Muscle of back (tissue), 11 donors: ENCODE results near the gene C1orf35. TPM values are rescaled to one million over a fixed set of nuclear protein-coding genes. Genes with fewer than 3 reads are reported as not detected.

Experiments used
- DNase-seq, 3 donors: peaks; one replicate each; pipeline versions ENCODE4 v3.0.0 to v3.0.0-alpha.2; 2013
- polyA plus RNA-seq, 10 donors: library from polyadenylated mRNA; unstranded; fragments of 120-200 nt; gene quantifications; one replicate each; pipeline ENCODE4 v1.2.1, GENCODE V29; 2013; ENCODE audit not compliant: insufficient read length in 10 of 10

The C1orf35 gene
- polyA plus RNA-seq, 10 donors: 8.0 to 12.1 (median 10.2) TPM

GRCh38 chr1:228143480-228144192, 40.5 kb upstream of the C1orf35 start:
- no peak for DNase-seq

- DNase-seq: peak in 1 of 3 donors; percentile 65
Measured at GRCh38 chr1:228142701-228143136, 39.6 kb upstream of the C1orf35 start.

GRCh38 chr1:228142155-228142691, 39.1 kb upstream of the C1orf35 start:
- DNase-seq: peak in 1 of 3 donors; percentile 65

- DNase-seq: peak in 1 of 3 donors; percentile 51
Measured at GRCh38 chr1:228141226-228142044, 38.3 kb upstream of the C1orf35 start.

GRCh38 chr1:228140724-228141225, 37.6 kb upstream of the C1orf35 start:
- DNase-seq: no peak

GRCh38 chr1:228139931-228140723, 37.0 kb upstream of the C1orf35 start, which contains the start of gene GUK1:
Gene GUK1, plus strand, starts transcription at chr1:228140279. Its CDS starts 24 bp downstream, at chr1:228140303.
- peak; percentile 97 to 99 (median 99) for DNase-seq

- DNase-seq: no peak
Measured at GRCh38 chr1:228139406-228139930, 36.3 kb upstream of the C1orf35 start.

- DNase-seq: no peak
Measured at GRCh38 chr1:228136901-228137300, 33.8 kb upstream of the C1orf35 start.

GRCh38 chr1:228134591-228134990, 31.5 kb upstream of the C1orf35 start:
- no peak for DNase-seq

GRCh38 chr1:228131766-228132165, 28.6 kb upstream of the C1orf35 start:
- DNase-seq: no peak

- DNase-seq: no peak
Measured at GRCh38 chr1:228125185-228125584, 22.1 kb upstream of the C1orf35 start.

- no peak for DNase-seq
Measured at GRCh38 chr1:228123505-228123904, 20.4 kb upstream of the C1orf35 start.

- no peak for DNase-seq
Measured at GRCh38 chr1:228122921-228123441, 19.9 kb upstream of the C1orf35 start.

GRCh38 chr1:228120857-228121489, 17.8 kb upstream of the C1orf35 start:
- DNase-seq: no peak

- no peak for DNase-seq
Measured at GRCh38 chr1:228120351-228120750, 17.2 kb upstream of the C1orf35 start.

GRCh38 chr1:228118040-228118439, 14.9 kb upstream of the C1orf35 start:
- DNase-seq: no peak

- no peak for DNase-seq
Measured at GRCh38 chr1:228117335-228117734, 14.2 kb upstream of the C1orf35 start.

GRCh38 chr1:228114827-228115226, 11.7 kb upstream of the C1orf35 start:
- DNase-seq: no peak

GRCh38 chr1:228112617-228113016, 9.5 kb upstream of the C1orf35 start:
- DNase-seq: no peak

GRCh38 chr1:228112167-228112566, 9.0 kb upstream of the C1orf35 start:
- no peak for DNase-seq
